ENCODE data around the gene NFIA. TPM values are rescaled to one million over a fixed set of nuclear protein-coding genes. Genes with fewer than 3 reads are reported as not detected.

The NFIA gene
- total and polyA plus RNA-seq, 2 donors (not counting 1 experiment from before 2014, with no cell fraction given) = 0.28 to 0.54 TPM

- DNase-seq = no peak
- H3K9me3 Mint-ChIP-seq (ENCODE audit: insufficient read depth) = no peaks in the 10 kb centered on the region
- no peaks in the 10 kb centered on the region for H3K4me1 Mint-ChIP-seq
- ChIA-PET POLR2A (no interaction called here), CTCF (no interaction called here)
- H3K9me3 ChIP-seq (ENCODE audit: control extremely low read depth in 1 of 3, control insufficient read depth in 2 of 3, insufficient read depth in 1 of 3, low read length in 2 of 3) = no peaks in the 10 kb centered on the region
- 100% methylated on average over 1 of the region's 2 CpGs for WGBS (ENCODE audit: insufficient coverage)
- H2AFZ ChIP-seq (ENCODE audit: insufficient read depth, low read depth, low read length, poor library complexity, severe bottlenecking) = no peak overlapping the region
- H3K79me2 ChIP-seq (ENCODE audit: control insufficient read depth, insufficient read depth, low read length) = no peaks in the 10 kb centered on the region
- H3K4me2 ChIP-seq (replicated peaks; ENCODE audit: low read depth, low read length, poor library complexity, severe bottlenecking) = no peak overlapping the region
- no peak overlapping the region for H3K27ac Mint-ChIP-seq
- H3K4me3 ChIP-seq (ENCODE audit: control extremely low read depth in 1 of 5, extremely low read depth in 1 of 5, insufficient read depth in 1 of 5, low read depth in 2 of 5, low read length in 4 of 5) = no peak overlapping the region
- no peaks in the 10 kb centered on the region for H3K27me3 ChIP-seq (replicated peaks in 1 of 4; ENCODE audit: control extremely low read depth in 1 of 4, control insufficient read depth in 3 of 4, insufficient read depth in 4 of 4, low read length in 3 of 4)
- no peaks in the 10 kb centered on the region for H4K20me1 ChIP-seq (ENCODE audit: control insufficient read depth, insufficient read depth, low read length, poor library complexity, severe bottlenecking)
- intact Hi-C loops (cut with micrococcal nuclease) = no loop called here
- H3K4me1 ChIP-seq (ENCODE audit: control insufficient read depth in 2 of 2, insufficient read depth in 2 of 2, low read length in 2 of 2) = no peaks in the 10 kb centered on the region
- TF ChIP-seq EZH2 (IDR thresholded peaks at IDR 0.05; ENCODE audit: borderline replicate concordance, insufficient read depth, low read depth, low read length, poor library complexity, severe bottlenecking) (no peak), CTCF (IDR thresholded peaks at IDR 0.05) (no peak)
- H3K27ac ChIP-seq (ENCODE audit: low read length in 2 of 2) = no peak overlapping the region
- H3K27me3 Mint-ChIP-seq = peaks cover 12% of the 10 kb centered on the region
- no peak overlapping the region for H3K9ac ChIP-seq (ENCODE audit: low read length)
- no peaks in the 10 kb centered on the region for H3K36me3 ChIP-seq (replicated peaks in 1 of 2; ENCODE audit: control extremely low read depth in 1 of 2, control insufficient read depth in 1 of 2, extremely low read depth in 1 of 2, insufficient read depth in 2 of 2, low read length in 1 of 2)
- no peak for ATAC-seq (ENCODE audit: low read depth)
- no peak overlapping the region for H3K4me3 Mint-ChIP-seq
Measured at GRCh38 chr1:61287734-61288133, 205.4 kb downstream of the NFIA start.

- H2AFZ ChIP-seq (ENCODE audit: insufficient read depth, low read depth, low read length, poor library complexity, severe bottlenecking) = no peak overlapping the region
- H3K27ac ChIP-seq (ENCODE audit: low read length in 2 of 2) = no peak overlapping the region
- Mint-ChIP-seq H3K4me3 (no peak overlapping the region), H3K27ac (no peak overlapping the region), H3K9me3 (ENCODE audit: insufficient read depth) (no peaks in the 10 kb centered on the region), H3K27me3 (peaks cover 15% of the 10 kb centered on the region), H3K4me1 (no peaks in the 10 kb centered on the region)
- DNase-seq = no peak
- no peak overlapping the region for H3K4me3 ChIP-seq (ENCODE audit: control extremely low read depth in 1 of 5, extremely low read depth in 1 of 5, insufficient read depth in 1 of 5, low read depth in 2 of 5, low read length in 4 of 5)
- POLR2A ChIA-PET = no interaction called here
- no peaks in the 10 kb centered on the region for H3K27me3 ChIP-seq (replicated peaks in 1 of 4; ENCODE audit: control extremely low read depth in 1 of 4, control insufficient read depth in 3 of 4, insufficient read depth in 4 of 4, low read length in 3 of 4)
- H4K20me1 ChIP-seq (ENCODE audit: control insufficient read depth, insufficient read depth, low read length, poor library complexity, severe bottlenecking) = no peaks in the 10 kb centered on the region
- intact Hi-C loops (cut with micrococcal nuclease) = no loop called here
- 6% methylated on average over 2 of the region's 4 CpGs for WGBS (ENCODE audit: insufficient coverage)
- no peak for TF ChIP-seq EZH2 (IDR thresholded peaks at IDR 0.05; ENCODE audit: borderline replicate concordance, insufficient read depth, low read depth, low read length, poor library complexity, severe bottlenecking)
- TF ChIP-seq CTCF (IDR thresholded peaks at IDR 0.05) = no peak
- CTCF ChIA-PET = no interaction called here
- H3K4me1 ChIP-seq (ENCODE audit: control insufficient read depth in 2 of 2, insufficient read depth in 2 of 2, low read length in 2 of 2) = no peaks in the 10 kb centered on the region
- no peaks in the 10 kb centered on the region for H3K36me3 ChIP-seq (replicated peaks in 1 of 2; ENCODE audit: control extremely low read depth in 1 of 2, control insufficient read depth in 1 of 2, extremely low read depth in 1 of 2, insufficient read depth in 2 of 2, low read length in 1 of 2)
- ATAC-seq (ENCODE audit: low read depth) = no peak
- H3K79me2 ChIP-seq (ENCODE audit: control insufficient read depth, insufficient read depth, low read length) = no peaks in the 10 kb centered on the region
- no peak overlapping the region for H3K9ac ChIP-seq (ENCODE audit: low read length)
- no peak overlapping the region for H3K4me2 ChIP-seq (replicated peaks; ENCODE audit: low read depth, low read length, poor library complexity, severe bottlenecking)
- no peaks in the 10 kb centered on the region for H3K9me3 ChIP-seq (ENCODE audit: control extremely low read depth in 1 of 3, control insufficient read depth in 2 of 3, insufficient read depth in 1 of 3, low read length in 2 of 3)
Measured at GRCh38 chr1:61289232-61290098, 207.1 kb downstream of the NFIA start.

Data from B cell (primary cell).